22Rv1 (cell line): Measurements from ENCODE around the gene AHCYL2.

ENCODE experiments used
- H3K27ac ChIP-seq: fragments of 450-650 bp; 2 replicates; pipeline ENCODE4 v1.5.1; 2017
- CTCF ChIP-seq: fragments of 450-650 bp; IDR thresholded peaks from 2 replicates; pipeline ENCODE4 v1.5.1; 2017; ENCODE audit warnings: mild to moderate bottlenecking
- ZFX ChIP-seq: fragments of 450-650 bp; IDR thresholded peaks from 2 replicates; pipeline ENCODE4 v1.6.1; 2017; ENCODE audit warnings: antibody characterized with exemption, borderline replicate concordance

AHCYL2 gene

GRCh38 chr7:129334473-129334872 lies 109.6 kb downstream of the AHCYL2 start:
- TF ChIP-seq CTCF (no peak), ZFX (no peak)

DNA sequence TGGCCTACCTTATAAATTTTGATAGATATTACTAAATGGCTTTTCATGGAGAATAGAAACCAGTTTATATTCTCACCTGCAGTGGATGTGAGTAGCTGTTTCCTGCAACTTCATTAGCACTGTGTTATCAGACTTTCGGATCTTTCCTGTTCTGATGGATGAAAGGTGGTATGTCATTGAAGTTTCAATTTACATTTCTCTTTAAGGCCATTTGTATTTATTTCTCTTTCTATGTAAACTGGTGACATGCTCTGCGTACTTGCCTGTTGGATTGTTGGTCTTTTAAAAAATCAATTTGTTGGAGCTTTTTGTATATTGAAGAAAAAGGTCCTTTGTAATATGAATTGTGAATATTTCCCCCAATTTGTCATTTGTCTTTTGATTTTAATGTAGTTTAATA lies 113.6 kb downstream of the AHCYL2 start:
- H3K27ac ChIP-seq = no peak overlapping the region
- no peak for TF ChIP-seq ZFX
- no peak for TF ChIP-seq CTCF

More at GRCh38 chr7:129334473-129334872, 109.6 kb downstream of the AHCYL2 start:
- no peak overlapping the region for H3K27ac ChIP-seq

DNA sequence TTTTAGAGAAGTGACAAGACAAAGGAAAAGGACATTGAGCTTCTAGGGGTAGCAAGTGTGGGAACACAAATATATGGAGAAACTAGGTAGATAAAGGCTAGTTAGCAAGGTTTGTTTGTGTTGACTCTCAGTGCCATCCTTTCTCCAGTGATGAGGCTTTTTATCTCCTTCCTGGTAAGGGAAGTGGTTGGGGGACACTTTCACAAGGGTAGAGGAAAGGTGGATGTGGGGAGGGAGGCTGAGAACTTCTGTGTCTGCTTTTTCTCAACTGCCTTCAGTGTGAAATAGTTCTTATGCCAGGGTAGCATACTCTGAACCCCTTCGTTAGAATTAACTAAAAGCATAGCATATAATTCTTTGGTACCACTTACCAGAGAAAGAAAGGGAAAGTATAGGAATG lies 116.4 kb downstream of the AHCYL2 start:
- no peak overlapping the region for H3K27ac ChIP-seq
- no peak for TF ChIP-seq CTCF
- no peak for TF ChIP-seq ZFX

DNA sequence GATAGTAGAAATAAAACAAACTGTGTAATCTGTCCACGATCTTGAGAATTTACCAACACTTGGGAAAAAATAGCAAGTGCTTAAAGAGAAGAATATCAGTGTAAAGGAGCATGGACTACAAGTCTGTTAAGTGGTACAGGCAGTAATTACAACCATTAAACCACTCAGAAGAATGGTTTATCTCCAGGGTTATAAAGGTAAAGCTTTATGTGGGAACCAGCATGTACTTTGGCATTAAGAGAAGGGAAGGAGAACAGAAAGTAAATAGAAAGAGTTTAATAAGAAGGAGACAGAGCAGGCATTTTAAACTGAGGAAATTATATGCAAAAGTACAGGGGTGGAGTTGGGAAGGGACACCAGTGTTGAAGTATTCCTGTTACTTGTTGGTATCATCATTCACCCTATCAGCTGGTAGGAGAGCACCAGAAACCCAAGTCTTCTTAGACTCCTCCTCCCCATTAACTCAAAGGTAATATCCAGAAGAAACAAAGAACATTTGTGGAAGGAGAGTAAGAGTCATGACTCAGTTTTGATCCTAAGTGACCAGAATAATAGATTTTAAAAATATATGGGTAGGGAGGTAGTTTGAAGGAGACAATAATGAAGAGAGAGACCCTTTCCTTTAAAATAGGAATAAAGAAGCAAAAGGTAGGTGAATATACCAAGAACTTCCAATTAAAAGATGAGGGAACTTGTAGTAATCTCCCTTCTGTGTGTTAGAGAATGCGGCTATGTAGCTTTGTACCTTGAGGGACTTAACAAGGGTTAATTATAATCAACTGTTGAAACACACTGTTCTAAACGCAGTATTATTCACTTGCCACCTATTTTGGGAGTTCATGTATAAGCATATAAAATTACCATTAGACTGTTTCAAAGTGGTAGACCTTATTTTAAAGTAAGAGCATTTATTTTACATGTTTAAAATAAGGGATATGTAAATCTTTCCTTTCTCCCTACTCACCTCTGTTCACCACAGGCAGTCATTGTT lies 117.3 kb downstream of the AHCYL2 start:
- H3K27ac ChIP-seq = no peak overlapping the region
- TF ChIP-seq ZFX (no peak), CTCF (no peak)

- TF ChIP-seq ZFX (no peak), CTCF (peak; percentile 96)
- H3K27ac ChIP-seq = no peak overlapping the region
Observed at GRCh38 chr7:129343099-129343700, 118.4 kb downstream of the AHCYL2 start.

GRCh38 chr7:129347330-129347729 lies 122.5 kb downstream of the AHCYL2 start:
- TF ChIP-seq ZFX (no peak), CTCF (no peak)
- H3K27ac ChIP-seq = no peak overlapping the region
